ENCODE data around the gene NYAP1. TPM values are rescaled to one million over a fixed set of nuclear protein-coding genes. Genes with fewer than 3 reads are reported as not detected.

Gene NYAP1
- 1.9 to 5.7 TPM (median 4.1 TPM) in 5 replicates for total RNA-seq (2022; extraction: Qiagen RNA extraction; ENCODE audit: low read depth)

DNA sequence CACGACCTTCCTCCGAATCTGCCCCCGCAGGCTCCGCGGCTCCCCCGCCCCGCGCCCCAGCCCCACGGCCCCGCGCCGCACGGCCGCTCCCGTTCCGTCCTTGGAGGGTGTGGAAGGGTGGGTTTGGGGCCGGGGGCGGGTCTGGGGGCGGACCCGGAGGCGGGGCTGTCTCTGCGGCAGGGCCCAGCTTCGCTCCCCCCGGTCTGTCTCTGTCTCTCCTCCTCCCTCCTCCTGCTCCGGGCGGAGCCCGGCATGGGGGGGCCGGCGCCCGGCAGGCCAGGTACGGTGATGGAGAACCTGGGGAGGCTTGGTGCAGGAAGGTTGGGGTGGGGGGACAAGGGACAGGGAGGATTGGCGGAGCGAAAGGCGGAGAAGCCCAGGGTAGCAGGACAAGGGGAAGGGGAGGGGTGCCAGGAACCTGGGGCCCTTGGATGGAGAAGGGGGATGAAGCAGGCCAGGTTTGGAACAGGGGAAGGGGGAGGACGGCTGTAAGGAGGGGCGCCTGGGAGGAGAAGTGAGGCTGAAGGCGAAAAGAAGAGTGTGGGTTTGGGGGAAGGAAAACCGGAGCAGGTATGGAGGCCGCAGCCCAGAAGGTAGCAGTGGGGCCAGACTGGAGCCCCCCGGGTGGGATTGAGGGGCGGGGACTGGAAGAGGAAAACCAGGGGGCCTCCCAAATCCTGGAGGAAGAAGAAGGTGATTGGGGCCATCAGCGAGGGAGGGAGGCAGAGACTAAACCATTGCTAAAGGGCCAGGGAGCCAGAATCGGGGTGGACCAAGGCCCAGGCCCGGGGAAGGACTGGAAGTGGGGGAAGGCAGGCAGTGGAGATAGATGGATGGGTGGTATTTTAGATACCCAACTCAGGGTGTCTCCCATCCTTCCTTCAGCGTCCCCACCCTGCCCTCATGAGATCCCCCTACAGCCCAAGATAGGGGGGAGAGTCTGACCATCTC, at the start of gene NYAP1:
Gene NYAP1, plus strand, starts transcription at position 206 of the 951 bp plus-strand sequence. CDS start 1,385 bp downstream, outside the sequence.

DNA sequence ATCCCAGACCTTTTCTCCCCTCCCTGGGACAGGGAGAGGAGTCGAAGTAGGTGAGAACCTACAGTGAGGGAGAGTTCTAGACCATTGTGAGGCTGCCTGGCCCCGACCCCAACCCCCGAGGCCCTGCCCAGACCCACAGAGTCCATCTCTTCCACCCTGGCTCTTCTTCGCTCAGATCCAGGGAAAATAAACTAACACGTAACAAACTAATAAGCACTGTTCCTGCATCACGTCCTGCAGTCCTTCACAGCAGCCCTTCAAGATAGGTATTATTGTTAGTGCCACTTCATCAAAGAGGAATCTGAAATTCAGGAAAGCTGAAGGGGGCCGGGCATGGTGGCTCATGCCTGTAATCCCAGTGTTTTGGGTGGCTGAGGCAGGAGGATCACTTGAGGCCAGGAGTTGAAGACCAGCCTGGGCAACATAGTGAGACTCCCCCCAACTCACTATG, 19.5 kb upstream of the NYAP1 start, which contains the start of gene SPACDR:
Gene SPACDR, minus strand, starts transcription at position 51 of the 451 bp plus-strand sequence. CDS start 235 bp downstream, outside the sequence.

DNA sequence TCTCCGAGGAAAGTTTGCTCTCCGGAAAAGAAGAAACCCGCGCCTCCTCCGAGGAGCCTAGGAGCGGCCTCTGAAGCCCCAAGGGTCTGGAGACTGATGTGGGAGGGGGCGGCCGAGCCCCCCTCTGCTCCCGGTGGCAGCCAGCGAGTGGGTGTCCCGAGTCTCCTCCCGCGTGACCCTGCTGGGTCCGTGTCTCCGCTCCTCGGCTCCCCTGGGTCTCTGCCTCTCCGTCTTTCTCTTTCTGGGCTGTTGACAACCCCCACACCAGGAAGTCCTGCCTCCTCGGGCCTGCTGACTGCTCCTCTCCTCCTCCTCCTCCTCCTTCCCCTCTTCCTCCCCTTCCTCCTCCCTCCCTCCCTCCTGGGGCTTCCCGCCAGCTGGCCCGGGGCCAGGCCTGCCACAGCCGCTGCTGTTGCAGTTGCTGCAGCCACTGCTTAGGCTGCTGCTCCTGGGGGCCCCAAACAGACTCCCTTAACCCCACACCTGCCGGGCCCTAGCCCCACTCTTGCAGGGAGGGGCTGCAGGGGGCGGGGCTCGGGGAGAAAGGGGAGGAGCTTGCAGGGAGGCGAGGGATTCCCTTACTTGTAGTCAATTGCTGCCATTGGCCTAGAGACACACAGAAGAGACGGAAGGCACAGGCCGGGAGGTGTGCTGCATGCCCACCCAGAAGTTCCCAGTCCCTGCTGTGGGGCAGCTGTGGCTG, 4.6 kb upstream of the NYAP1 start, which contains the start of gene TSC22D4:
Gene TSC22D4, minus strand, starts transcription at position 257 of the 703 bp plus-strand sequence. CDS start 1,176 bp downstream, outside the sequence.

DNA sequence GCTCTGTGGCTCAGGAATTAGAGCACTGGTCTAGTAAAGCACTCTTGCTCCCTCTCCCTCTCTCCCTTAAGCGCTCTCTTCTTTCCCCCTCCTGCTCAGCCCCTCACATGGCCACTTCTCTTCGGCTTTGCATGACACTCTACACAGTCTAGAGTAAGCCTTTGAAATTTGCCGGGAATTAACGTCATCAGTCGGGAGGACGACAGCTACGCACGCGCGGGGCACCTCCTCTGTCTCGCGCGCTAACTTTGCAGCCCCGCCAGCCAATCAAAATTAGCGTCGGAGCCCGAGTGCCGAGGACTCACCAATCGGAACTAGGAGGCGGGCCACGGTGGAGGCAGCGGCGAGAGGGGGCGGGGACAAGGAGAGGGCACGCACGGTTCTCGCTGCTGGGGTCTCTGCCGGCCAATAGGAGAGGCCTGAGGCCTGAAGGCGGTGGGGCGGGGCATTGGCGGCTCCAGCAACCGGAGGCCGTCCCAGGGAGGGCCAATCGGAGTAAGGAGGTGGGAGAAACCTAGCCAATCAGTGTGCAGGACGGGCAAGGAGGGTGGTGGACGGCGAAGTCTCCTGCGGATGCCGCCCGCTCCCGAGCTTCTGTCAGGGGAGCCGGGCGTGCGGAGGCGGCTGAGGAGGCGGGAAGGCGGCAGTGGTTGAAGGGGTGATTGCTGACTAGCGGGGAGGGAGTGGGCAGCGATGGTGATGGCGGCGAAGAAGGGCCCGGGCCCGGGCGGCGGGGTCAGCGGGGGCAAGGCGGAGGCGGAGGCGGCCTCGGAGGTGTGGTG, 55.1 kb downstream of the NYAP1 start, which contains the start of gene AGFG2:
Gene AGFG2, plus strand, starts transcription at position 550 of the 782 bp plus-strand sequence. Its CDS starts 144 bp downstream, at position 694.

Other genes with a start within 250 kb of the NYAP1 start
- not detected in 5 replicates for gene SPDYE3, start 176.2 kb upstream of the NYAP1 start, total RNA-seq (2022; extraction: Qiagen RNA extraction; ENCODE audit: low read depth)
- gene PILRB, start 125.8 kb upstream of the NYAP1 start, total RNA-seq (2022; extraction: Qiagen RNA extraction; ENCODE audit: low read depth): 19.0 to 38.5 TPM (median 34.5 TPM) in 5 replicates
- 3.7 to 6.8 TPM (median 5.2 TPM) in 5 replicates for gene PILRA, start 110.4 kb upstream of the NYAP1 start, total RNA-seq (2022; extraction: Qiagen RNA extraction; ENCODE audit: low read depth)
- 0.85 to 2.1 TPM (median 1.4 TPM) in 5 replicates for gene ZCWPW1, start 55.2 kb upstream of the NYAP1 start, total RNA-seq (2022; extraction: Qiagen RNA extraction; ENCODE audit: low read depth)
- 30.6 to 48.9 TPM (median 43.5 TPM) in 5 replicates for gene MEPCE, start 54.1 kb upstream of the NYAP1 start, total RNA-seq (2022; extraction: Qiagen RNA extraction; ENCODE audit: low read depth)
- gene PPP1R35, start 47.4 kb upstream of the NYAP1 start, total RNA-seq (2022; extraction: Qiagen RNA extraction; ENCODE audit: low read depth): 30.1 to 58.1 TPM (median 57.4 TPM) in 5 replicates
- 0.44 to 1.3 TPM (median 0.60 TPM) in 5 replicates for gene SPACDR, start 19.7 kb upstream of the NYAP1 start, total RNA-seq (2022; extraction: Qiagen RNA extraction; ENCODE audit: low read depth)
- gene TSC22D4, start 4.7 kb upstream of the NYAP1 start, total RNA-seq (2022; extraction: Qiagen RNA extraction; ENCODE audit: low read depth): 28.5 to 55.6 TPM (median 46.9 TPM) in 5 replicates
- 19.0 to 38.1 TPM (median 30.3 TPM) in 5 replicates for gene AGFG2, start 55.3 kb downstream of the NYAP1 start, total RNA-seq (2022; extraction: Qiagen RNA extraction; ENCODE audit: low read depth)
- gene SAP25, start 90.0 kb downstream of the NYAP1 start, total RNA-seq (2022; extraction: Qiagen RNA extraction; ENCODE audit: low read depth): 0.35 to 1.8 TPM (median 0.64 TPM) in 5 replicates
- 10.0 to 21.2 TPM (median 15.0 TPM) in 5 replicates for gene LRCH4, start 102.2 kb downstream of the NYAP1 start, total RNA-seq (2022; extraction: Qiagen RNA extraction; ENCODE audit: low read depth)
- 0.07 to 0.40 TPM (median 0.15 TPM) in 3 of 5 replicates, not detected in the others for gene FBXO24, start 102.4 kb downstream of the NYAP1 start, total RNA-seq (2022; extraction: Qiagen RNA extraction; ENCODE audit: low read depth)
- 7.4 to 12.4 TPM (median 10.5 TPM) in 5 replicates for gene PCOLCE, start 118.4 kb downstream of the NYAP1 start, total RNA-seq (2022; extraction: Qiagen RNA extraction; ENCODE audit: low read depth)
- 14.8 to 23.1 TPM (median 20.0 TPM) in 5 replicates for gene MOSPD3, start 128.6 kb downstream of the NYAP1 start, total RNA-seq (2022; extraction: Qiagen RNA extraction; ENCODE audit: low read depth)
- 1.6 to 3.1 TPM (median 2.5 TPM) in 5 replicates for gene TFR2, start 157.6 kb downstream of the NYAP1 start, total RNA-seq (2022; extraction: Qiagen RNA extraction; ENCODE audit: low read depth)
- not detected in 5 replicates for gene ACTL6B, start 172.5 kb downstream of the NYAP1 start, total RNA-seq (2022; extraction: Qiagen RNA extraction; ENCODE audit: low read depth)
- gene GNB2, start 189.8 kb downstream of the NYAP1 start, total RNA-seq (2022; extraction: Qiagen RNA extraction; ENCODE audit: low read depth): 129 to 274 TPM (median 259 TPM) in 5 replicates
- gene GIGYF1, start 210.3 kb downstream of the NYAP1 start, total RNA-seq (2022; extraction: Qiagen RNA extraction; ENCODE audit: low read depth): 11.2 to 23.3 TPM (median 20.1 TPM) in 5 replicates
- 57.9 to 103 TPM (median 95.3 TPM) in 5 replicates for gene POP7, start 222.2 kb downstream of the NYAP1 start, total RNA-seq (2022; extraction: Qiagen RNA extraction; ENCODE audit: low read depth)
- gene EPO, start 236.5 kb downstream of the NYAP1 start, total RNA-seq (2022; extraction: Qiagen RNA extraction; ENCODE audit: low read depth): not detected in 5 replicates
- gene ZAN, start 249.7 kb downstream of the NYAP1 start, total RNA-seq (2022; extraction: Qiagen RNA extraction; ENCODE audit: low read depth): not detected in 5 replicates

Measured in A549 treated with ZK216348 at 1 μM for 4 hours (cell line).